GM18505 (cell line): ENCODE measurements around the gene MAP3K3.
"Not testable (repeated sequence)": the region's sequence is repeated elsewhere in the genome, so short reads cannot be mapped to it uniquely, and the experiment has no call there.

Source experiments
- ATAC-seq: cut with Tn5 transposase; IDR thresholded peaks from one replicate; pipeline ENCODE4 v1.9.1; 2021; ENCODE audit not compliant: unreplicated experiment
- POLR2A ChIP-seq: IDR thresholded peaks from 4 replicates; pipeline ENCODE4 v1.6.1; 2011; ENCODE audit warnings: borderline replicate concordance; ENCODE audit not compliant: insufficient read depth, insufficient read length; ENCODE audit errors: extremely low read depth

The MAP3K3 gene

DNA sequence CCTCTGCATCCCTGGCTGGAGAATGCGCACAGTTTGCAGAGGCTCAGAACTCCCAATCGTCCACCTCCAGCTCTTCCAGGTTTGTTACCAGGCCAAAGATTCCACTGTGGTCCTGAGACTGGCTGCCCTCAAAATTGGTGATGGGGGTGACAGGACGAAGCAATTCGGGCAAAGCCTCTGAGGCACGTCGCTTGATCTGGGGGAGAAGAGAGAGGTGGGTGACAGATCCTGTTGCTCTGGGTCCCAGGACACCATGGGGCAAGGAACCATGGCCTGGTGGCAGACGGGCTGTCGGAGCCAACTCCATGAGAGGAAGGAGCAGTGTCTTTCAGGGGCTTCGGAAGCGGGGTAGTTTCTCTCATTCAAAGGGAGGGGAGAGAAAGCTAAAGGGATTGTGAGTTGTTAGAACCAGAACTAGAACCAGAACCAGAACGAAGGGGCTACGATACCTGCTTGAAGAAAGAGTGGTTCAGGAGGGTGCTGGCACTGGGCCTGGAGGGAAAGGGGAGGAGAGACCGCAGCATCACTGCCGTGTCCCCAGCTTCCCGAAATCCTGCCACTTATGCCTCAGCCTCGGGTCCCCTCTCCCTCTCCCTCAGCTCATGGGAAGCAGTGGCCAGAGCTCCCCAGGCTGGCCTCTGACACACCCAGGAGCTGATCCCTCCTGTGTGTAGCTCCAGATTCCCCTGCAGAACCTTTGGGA lies 81.5 kb downstream of the MAP3K3 start:
- ATAC-seq = no peak
- TF ChIP-seq POLR2A = no peak

- ATAC-seq = no peak
These were observed 82.0 kb downstream of the MAP3K3 start for GRCh38 chr17:63704259-63704576.

DNA sequence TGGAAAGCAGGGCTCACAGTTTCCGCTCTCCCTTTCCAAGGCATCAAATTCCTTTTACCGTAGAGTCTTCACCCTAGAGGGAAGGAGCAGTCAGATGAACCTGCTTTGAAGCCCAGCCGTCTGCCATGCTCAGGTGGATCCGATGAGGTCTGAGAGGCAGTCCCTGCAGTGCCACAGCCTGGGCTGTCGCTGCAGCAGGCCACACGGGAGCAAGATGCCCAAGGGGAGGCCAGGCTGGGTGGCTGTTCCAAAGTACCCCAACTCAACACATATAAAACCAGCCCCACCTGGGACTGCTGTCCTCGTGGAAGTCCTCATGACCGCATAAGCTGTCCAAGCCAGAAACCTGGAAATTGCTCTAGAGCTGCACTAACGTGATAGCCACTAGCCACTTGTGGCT lies 82.6 kb downstream of the MAP3K3 start:
- ATAC-seq = no peak

More at GRCh38 chr17:63704259-63704576, 82.0 kb downstream of the MAP3K3 start:
- no peak for TF ChIP-seq POLR2A

GRCh38 chr17:63705657-63706056 lies 83.4 kb downstream of the MAP3K3 start:
- no peak for TF ChIP-seq POLR2A
- no peak for ATAC-seq

More for the DNA sequence above, 82.6 kb downstream of the MAP3K3 start:
- no peak for TF ChIP-seq POLR2A

GRCh38 chr17:63706336-63707082 lies 84.3 kb downstream of the MAP3K3 start:
- no peak for ATAC-seq
- no peak for TF ChIP-seq POLR2A

DNA sequence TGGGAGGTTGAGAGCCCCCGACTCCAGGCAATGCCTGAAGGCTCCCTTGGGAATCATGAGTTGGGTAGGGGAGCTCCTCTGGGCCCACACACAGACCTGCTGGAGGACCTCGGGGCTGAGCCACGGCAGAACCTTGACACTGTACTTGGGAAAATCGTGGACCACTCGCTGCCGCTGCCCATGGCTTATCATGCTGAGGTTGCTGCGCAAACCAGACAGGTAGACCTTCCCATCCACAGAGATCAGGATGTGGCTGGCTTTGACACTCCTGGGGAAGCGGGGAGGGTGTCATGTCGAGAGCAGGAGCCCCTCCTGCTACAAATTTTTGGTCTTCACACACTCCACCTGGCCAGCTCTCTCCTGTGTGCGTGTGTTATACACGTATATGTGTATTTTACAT lies 84.9 kb downstream of the MAP3K3 start:
- no peak for ATAC-seq
- TF ChIP-seq POLR2A = no peak

DNA sequence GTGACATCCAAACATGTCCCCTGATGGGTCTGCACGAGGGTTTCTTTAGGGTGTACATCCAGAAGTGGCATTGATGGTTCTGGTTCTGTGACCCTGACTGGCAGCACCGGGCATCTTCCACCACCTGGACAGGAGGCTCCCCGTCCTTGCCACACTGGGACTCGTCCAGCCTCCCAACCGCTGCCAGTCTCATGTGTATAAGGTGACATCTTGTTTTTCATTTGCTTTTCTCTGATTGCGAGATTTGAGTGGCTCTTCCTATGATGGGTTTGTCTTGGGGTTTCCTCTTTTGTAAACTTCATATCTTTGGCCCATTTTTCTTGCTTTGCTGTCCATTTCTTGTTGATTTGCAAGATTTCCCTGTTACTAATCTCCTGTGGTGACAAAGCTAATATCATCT lies 86.9 kb downstream of the MAP3K3 start:
- TF ChIP-seq POLR2A = no peak
- no peak for ATAC-seq

DNA sequence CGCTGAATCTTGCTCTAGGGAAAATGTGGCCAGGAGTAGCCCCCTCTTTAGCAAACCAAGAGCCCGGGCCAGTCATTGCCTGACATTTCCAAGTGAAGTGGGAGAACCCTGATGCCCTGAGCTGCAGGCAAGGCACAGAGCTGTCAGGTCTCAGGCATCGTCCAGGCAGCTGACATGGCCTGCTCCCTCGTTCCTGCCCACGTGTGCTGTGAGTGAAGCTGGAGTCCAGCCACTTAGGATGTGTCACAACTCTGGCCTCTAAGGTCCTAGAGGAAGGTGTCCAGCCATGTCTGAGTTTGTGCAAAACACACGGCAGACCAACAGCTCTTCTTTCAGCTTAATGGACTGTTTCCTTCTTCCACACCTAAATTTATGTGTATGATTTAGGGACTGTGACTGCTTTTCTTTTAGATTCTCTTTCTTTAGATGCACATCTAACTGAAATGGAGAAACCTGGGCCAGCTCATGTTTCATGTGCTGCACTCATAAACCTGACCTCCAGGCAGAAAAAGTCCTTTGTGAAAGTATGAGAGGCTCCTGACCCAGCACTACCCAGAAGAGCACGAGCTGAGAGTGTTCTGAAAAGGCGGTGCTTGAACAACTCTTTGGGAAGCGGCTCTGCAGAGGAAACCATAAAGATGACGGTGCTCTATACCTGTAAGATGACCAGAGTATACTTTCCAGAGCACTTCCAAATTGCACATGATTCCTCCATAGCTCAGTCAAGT lies 92.5 kb downstream of the MAP3K3 start:
- TF ChIP-seq POLR2A = no peak
- no peak for ATAC-seq

DNA sequence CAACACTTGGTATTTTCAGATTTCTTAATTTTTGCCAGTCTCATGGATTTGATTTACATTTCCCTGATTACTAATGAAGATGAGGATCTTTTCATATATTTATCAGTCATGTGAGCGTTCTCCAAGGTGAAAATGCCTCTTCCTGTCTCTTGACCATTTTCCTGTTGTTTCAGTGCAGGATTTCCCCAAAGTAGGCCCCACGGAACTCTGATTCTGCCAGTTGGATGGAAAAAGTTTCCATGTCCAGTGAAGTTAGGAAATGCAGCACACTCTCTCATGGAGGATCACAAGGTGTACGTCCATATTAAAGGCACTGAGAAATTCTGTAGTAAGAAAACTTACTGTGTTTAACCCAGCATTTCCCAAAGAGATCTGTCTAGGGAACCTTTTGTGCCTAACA lies 94.2 kb downstream of the MAP3K3 start:
- no peak for TF ChIP-seq POLR2A
- no peak for ATAC-seq

- TF ChIP-seq POLR2A = no peak
- no peak for ATAC-seq
These were observed 96.8 kb downstream of the MAP3K3 start for GRCh38 chr17:63718988-63719387.

GRCh38 chr17:63720194-63720593 lies 98.0 kb downstream of the MAP3K3 start:
- ATAC-seq = not testable (repeated sequence)

GRCh38 chr17:63722403-63722802 lies 100.2 kb downstream of the MAP3K3 start:
- no peak for TF ChIP-seq POLR2A
- ATAC-seq = no peak

- TF ChIP-seq POLR2A = no peak
- ATAC-seq = no peak
These were observed 113.5 kb downstream of the MAP3K3 start for GRCh38 chr17:63735691-63736090.
